GM19463 (cell line): ENCODE results near the gene CCR7.
"Not testable (repeated sequence)": the region's sequence is repeated elsewhere in the genome, so short reads cannot be mapped to it uniquely, and the experiment has no call there.

ENCODE experiments used
- ATAC-seq: cut with Tn5 transposase; IDR thresholded peaks from one replicate; pipeline ENCODE4 v1.9.1; 2021; ENCODE audit warnings: mild to moderate bottlenecking, moderate library complexity; ENCODE audit not compliant: unreplicated experiment

The CCR7 gene

DNA sequence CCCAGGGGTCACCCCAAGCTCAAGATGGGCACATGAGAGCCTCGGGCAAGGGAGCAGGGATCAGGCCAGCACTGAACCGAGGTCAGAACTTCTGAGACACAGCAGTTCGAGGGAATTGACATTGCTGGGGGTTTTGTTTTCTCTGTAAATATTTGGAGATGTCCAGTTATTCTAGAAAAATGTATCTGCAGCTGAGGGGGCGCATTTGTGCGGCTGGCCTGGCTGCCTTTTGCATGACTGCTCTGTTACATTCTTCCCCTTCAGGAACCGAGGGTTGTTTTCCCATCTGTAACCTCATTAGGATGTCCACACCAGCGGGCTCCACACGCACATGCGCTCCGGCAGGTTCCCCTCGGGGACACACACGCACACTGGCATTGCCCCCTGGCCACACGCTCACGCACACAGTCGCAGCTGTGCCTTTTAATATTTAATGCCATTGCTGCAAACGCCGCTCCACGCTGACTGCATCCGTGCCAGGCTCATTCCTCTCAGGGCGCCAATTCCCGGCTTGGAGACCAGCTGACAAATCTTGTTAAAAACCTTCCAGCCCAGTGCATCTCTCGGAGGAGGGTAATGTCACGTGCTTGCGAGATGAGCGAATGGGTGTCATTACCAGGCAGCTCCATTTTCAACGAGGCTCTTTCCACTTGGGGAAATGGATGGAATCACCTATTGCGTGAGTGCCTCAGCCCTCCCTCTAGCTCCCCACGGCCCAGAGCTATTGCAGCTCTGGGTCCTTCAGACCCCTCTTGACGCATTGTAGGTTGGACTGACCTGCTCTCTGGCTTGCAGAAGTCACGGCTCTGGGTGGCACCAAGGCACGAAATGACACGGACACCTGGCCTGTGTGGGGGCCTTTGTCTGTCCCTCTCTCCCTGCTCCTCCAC lies 13.1 kb downstream of the CCR7 start:
- no peak for ATAC-seq

DNA sequence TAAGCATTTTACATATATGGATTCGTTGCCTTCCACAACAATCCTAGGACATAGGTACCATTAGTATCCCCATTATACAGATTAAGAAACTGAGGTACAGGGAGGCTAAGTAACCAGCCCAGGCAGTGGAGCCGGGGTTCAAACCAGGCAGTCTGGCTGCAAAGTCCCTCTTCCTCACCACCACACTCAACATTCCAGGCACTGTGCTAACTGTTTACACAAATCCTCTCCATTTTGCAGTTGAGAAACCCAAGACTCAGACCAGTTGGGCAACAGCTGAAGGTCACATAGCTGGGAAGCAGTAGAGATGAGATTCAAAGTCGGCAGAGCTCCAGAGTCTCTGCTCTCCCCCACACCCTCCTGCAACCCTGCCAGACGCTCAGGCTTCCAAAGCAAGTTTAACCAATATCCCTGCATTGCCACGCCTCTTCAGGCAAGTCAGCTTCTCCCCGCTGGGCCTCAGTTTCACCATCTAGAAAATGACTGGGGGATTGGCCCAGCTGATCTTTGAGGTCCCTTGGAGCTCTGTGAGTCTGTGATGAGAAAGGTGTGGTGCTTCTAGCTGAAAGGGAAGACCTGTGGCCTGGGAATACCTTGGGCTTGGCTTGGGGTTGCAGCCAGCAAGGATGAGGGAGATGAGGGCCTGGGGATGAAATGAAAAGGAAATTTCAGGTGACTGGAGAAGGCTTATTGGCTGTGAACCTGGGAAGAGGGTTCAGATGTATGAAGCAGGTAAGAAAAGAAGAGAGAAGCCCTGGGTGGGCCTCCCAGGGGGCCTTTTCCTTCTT lies 14.0 kb downstream of the CCR7 start:
- ATAC-seq, result no peak

DNA sequence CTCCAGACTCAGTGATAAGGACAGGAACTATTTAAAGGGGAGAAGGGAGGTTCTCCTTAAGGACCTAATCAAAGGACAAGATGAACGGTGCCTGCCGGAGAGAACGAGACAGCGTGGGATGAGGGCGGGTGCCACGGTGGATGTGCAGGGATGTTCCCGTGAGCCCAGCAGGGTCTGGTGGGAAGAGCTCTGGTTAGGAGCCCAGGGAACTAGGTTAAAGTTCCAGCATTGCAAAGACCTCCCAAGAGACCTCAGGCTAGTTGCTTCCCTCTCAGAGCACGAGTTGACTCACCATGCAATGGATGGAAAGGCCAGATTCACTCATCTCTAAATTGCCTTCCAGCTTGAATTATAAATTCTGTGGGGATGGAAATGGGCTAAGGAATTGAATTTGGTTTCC lies 14.7 kb downstream of the CCR7 start:
- no peak for ATAC-seq

DNA sequence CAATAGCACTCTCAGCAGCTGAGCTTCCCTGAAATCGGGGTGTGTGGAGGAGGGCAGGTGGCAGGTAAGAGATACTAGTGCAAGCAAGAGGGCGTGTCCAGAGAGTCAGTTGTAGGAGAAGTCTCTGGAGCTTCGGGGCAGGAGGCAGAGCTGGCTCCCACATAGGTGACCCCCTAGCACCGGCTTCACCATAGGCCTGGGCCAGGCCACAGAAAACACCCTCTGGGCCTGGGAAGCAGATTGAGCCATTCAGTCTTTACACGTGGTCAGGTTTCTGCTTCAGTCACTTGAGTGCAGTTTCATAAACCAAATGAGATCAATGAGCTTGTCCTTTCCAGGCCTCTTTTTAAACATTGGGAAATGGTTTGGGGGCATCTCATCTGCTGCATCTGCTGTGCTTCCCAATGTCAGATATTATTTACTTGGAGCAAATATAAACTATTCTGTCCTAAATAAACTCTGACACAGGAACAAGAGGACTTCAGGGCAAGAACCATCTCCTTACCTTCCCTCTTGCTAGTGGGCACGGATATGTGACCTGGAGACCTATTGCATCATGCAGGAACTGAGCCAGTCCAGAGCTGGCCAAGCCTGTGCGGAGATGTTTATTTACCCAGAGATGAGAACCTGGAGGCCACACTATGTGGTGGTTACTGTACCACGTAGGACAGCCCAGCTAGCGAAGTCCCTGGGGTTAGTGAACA lies 16.1 kb downstream of the CCR7 start:
- no peak for ATAC-seq

DNA sequence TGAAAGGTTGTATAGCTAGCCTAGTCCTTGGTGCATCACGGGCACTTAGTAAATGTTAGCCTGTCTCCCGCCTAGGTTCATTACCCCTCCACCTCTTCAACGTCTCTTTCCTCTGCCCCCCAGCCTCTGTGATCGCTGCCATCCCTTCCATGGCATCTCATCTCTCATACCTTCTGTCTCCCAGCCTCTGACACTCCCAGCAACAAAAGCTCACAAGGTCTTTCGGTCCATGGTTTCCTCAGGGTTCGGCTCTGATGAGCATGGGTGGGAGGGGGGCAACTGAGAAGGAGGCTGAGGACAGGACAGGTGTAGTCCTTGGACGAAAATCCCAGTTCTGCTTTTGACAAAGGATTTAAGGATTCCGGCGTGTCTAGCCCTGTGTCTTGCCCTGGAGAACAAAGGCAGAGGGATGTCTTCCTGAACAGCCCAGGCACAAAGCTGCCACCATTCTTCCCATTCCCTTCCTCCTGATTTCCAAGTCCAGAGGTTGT lies 16.7 kb downstream of the CCR7 start:
- ATAC-seq, result no peak

DNA sequence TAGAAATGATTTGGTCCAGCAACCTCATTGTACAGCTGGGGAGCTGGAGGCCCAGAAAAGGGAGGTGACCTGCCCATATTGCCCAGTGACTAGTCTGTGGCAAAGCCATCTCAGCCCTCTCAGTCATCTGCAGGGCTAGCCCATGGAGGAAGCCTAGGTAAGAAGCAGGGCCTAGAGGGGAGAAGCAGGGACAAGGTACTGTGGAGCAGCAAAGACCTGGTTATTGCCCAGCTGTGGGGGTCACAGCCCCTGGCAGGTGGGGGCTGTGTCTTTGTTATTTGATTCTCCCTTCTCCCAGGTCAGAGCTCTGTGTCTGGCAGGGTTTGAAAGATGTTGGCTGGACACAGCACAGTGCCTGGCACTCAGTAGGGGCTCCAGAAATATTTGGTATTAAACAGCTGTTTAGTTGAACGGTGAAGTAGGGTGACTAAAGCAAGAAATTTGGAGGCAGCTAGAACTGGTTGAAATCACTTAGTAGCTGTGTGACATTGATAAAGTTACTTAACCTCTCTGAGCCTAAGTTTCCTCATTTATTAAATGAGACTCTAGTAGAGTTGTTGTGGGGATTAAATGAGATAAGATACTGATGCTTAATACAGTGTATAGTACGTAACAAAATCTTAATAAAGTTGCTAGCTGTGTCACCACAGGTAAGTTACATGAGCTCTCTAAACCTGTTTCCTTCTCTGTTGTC lies 17.3 kb downstream of the CCR7 start:
- ATAC-seq, result no peak

DNA sequence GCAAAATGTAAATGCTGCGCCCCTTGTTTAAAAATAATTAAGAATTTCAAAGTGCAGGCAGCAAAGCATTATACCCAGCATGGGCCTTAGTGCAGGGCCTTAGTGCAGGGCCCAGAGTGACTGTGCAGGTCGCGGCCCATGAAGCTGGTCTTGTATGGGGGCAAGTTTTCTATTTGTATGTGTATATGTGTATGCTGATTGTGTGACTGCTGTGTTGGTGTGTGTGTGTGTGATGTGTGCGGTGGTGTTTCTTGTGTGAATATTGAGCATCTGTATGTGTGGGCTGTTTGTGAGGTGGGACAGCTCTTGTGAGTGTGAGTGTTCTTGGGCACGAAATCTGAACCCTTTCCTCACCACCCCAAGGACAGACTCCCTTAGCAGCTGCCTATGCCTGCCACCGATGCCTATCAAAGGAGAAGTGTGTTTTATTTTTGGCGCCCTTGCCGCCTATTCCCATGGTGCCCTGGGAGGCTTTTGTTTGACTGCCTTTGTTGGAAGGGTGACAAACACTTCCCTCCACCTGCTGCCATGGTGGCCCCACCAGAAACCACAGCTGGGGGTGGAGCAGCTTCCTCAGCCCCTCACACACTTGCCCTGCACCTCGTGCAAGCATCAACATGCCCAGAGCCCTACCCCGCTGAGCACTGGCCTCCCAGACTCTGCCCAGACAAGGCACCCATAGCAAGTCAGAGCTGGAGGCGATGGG lies 18.0 kb downstream of the CCR7 start:
- ATAC-seq, result peak; percentile 40

DNA sequence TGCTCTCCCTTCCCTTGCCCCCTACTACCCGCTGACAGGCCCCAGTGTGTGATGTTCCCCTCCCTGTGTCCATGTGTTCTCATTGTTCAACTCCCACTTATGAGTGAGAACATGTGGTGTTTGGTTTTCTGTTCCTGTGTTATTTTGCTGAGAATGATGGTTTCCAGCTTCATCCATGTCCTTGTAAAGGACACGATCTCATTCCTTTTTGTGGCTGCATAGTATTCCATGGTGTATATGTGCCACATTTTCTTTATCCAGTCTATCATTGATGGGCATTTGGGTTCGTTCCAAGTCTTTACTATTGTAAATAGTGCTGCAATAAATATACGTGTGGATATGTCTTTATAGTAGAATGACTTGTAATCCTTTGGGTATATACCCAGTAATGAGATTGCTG lies 18.8 kb downstream of the CCR7 start:
- not testable (repeated sequence) for ATAC-seq

DNA sequence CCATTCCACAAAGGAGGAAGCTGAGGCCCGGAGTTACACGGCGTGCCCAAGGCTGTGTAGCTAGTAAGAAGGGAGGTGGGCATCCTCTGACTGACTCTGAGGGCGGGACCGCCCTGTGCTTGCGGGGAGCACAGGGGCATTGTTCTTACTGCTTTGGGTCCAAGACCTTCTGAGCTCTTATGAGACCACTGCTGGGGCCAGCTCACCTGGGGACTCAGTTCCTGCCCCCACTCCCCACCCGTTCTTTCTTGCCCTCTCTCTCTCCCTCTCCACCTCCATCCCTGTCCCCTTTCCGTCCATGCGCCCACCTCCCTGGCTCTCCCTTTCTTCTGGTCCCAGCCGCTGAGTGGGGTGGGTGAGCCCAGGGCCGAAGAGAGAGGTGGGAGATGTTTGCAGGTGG lies 19.6 kb downstream of the CCR7 start:
- ATAC-seq, result no peak

DNA sequence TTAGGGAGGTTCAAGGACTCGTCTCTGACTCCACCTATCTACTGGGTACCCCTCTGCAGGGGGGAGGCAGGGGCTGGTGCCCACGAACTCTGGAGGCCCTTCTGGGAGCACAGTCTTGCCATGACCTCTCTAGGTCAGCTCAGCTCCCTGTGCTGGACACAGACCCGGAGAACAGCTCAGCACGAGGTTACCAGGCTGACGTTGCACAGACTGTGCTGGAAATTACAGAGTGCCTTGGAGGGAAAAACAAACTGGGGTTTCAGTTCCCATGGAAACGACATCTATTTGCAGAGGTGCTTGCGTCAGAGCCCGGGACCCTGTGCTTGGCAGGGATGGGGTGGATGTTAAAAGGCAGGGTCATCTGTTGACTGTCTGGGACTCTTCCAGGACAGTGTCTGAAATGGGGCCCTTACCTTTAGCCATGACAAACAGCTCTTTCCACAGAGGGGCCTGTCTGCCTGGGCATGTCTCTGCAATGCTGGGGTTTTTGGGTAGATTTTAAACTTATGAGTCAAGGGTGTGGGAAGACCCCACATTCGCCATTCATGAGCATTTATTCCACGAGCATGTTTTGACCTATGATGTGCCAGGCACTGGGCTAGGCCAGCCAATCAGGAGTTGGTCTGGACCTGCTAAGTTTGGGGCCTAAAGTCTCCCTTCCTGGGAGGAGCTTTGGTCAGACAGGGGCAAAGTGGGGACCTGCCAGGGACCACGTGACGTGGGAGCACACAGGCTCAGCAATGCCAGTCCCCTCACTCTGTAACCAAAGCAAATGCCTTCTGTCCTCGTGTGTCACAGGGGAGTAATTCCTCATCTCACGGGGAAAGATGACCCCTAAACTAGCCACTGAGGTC lies 22.5 kb downstream of the CCR7 start:
- peak; percentile 57 for ATAC-seq

DNA sequence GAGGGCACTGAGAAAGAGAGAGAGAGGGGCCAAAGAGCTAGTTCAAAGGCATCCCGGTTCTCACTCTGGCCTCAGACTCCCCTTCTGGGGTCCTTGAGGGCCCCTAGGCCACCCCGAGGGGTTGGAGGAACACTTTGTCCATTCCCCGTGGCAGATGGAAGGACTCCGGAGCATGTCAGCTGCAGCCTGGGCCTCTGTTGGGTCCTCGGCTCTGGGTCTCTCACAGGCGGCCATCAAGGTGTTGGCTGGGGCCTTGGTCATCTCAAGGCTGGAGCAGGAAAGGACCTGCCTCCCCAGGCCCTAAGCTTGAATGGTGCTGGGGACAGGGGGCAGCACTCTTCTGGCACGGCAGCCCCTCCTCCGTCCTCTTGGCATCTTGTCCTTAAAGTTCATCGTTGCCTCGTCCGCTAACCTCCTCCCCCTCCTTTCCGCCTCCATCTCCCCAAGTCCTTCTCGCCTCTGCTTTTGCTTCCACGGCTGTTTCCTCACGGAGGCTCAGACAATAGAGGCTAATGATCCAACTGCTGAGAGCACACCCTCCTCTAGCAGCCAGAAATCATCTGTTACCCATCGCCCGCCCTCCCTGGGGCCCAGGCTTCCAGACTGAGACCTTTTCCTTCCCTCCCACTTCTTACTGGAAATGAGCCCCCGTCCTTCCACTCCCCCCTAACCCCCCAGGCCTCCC lies 23.3 kb downstream of the CCR7 start:
- no peak for ATAC-seq

DNA sequence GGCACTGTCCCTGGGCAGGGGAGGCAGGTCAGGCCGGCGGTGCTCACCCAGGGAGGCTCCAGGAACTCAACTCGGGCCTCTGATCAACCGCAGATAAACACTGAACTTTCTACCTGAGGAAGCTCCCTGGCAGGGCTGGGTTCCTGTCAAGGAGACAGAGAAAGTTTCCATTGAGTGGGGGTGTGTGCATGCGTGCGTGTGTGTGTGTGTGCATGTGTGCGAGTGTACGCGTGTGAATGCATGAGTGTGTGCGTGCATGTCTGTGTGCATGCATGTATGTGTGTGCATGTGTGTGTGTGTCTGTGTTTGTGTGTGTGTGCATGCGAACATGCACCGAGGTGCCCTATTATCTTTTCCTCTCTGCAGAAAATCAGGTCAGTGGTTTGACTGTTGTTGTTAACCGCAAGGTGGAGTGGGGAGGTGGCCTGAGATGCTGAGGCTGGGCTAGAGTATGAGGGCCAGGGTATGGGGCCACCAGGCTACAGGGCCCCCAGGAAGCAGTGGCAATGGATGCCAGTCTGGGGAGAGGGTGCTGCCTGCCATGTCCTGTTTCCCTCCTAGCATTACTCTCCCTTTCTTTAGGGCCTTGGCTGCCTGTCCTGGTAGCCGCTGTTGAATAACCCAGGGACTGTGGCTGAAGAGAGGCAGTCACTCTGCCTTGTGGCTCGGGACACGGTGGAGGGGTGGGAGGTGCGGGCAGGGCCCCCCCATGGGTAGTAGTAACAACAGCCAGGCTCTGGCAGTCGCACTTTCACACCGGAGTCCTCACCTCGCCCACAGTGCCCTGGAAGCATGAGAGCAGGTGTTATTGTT lies 24.0 kb downstream of the CCR7 start:
- no peak for ATAC-seq

DNA sequence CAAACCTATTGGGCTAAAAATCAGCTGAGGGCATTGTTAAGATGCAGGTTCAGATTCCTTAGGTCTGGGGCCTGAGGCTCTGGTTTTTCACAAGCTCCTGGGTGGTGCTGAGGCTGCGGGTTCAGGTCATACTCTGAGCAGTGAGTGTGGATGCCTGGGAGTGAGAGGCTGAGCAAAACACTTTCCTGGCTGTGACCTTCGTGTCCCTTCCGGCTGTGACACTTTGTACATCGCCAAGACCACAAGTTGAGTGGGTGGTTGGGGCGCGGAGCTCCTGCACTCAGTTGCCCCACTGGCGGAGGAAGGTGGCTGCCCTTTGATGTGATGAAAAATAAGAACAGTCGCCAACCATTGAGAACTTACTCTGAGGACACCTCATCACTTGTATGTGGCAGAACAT lies 24.8 kb downstream of the CCR7 start:
- ATAC-seq, result no peak

DNA sequence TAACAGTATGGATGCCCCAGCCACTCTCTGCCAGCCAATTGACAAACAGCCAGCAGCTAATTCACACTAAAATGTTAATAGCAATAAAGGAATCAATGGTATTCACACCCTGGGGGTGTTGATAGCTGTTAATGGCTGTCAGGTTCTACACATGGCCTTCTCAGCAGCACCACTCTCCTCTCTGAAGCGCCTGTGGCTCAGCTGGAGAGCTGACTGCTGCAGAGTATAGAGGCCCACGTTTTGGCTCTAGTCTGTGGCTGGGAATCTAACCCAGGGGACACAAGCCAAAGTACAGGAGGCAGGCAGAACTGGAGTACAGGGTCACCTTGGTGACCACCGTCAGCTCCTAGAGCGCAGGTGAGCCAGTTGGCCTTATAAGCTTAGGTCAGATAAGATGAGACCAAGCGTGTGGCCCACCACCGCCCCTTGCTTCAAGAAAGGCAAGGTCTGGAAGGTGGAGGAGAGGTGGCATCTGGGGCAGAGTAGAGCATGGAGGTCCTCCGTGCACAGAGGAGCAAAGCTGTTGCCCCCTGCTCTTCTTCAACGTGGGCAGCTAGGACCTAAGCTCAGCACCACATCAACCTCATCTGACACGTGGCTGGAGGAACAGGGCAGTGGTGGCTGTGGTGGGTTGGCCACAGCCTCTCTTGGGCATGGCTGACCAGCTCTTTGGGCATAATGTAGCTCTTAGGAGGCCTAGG lies 25.4 kb downstream of the CCR7 start:
- ATAC-seq, result no peak

DNA sequence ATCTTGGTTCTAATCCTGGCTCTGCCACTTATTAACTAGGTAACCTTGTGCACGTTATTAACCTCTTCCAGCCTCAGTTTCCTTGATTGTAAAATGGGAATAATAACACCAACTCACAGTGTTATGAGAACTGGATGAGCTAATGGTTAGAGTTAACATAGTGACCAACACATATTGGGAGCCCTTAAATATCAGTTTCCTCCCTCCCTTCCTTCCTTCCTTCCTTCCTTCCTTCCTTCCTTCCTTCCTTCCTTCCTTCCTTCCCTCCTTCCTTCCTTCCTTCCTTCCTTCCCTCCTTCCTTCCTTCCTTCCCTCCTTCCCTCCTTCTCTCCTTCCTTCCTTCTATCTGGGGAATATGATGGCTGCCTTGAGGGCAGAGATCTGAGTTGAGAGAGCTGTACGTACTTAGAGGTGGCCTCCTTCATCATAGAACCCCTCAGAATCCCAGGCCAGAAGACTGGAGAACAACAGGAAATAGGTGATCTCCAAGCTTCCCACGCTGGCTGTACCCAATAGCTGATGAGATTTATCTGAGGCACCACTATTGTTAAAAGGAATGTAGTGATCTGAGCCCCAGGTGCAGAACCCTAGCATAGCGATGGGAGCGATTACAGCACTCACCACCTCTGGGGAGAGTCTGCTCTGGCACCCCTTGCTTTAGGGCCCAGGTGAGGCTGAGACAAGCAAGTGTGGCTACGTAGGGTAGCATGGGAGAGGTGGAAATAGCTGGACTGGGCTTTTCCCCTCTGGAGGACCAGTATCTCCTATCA lies 26.2 kb downstream of the CCR7 start:
- ATAC-seq, result no peak
